Measurements from ENCODE around the gene KNDC1. TPM values are rescaled to one million over a fixed set of nuclear protein-coding genes. Genes with fewer than 3 reads are reported as not detected.

The KNDC1 gene
- polyA plus RNA-seq, 3 donors from 2014 or later = not detected

DNA sequence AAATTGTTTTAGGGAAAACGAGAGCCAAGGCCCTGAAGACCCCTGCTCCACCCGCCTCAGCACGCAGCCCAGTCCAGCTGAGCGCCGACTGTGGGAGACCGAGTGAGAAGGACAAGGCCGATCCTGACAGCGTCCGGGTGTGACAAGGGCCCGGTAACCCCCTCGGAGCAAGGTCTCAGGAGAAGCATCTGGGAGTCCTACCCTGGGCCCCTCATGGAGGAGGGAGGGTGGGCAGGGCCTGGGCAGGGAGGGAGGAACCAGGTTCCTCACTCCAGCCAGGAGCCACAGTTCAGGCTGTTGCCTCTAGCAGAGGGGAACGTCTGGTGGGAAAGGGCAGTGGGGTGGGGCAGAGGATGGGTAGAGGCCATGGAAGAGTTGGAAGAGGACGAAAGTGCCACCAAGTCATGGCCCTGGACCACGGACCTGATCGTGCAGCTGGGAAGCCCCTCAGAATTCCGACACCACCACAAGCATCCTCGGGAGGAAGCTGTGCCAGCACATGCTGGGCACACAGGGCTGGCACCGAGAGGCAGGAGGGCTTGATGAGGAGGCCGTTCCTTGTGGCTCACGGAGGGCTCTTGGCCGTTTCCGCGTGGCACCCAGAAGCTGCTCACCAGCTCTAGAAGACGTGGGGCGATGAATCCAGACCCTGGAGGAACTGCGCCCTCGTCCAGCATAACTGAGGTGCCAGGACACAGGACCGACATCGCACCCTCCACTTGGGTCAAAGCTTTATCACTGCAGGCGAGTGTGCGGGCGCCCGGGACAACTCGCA, 2.2 kb upstream of the KNDC1 start:
- Mint-ChIP-seq H3K4me3 (peak overlapping the region in 1 of 5 donors; percentile 21), H3K4me1 (no peaks in the 10 kb centered on the region), H3K36me3 (no peaks in the 10 kb centered on the region), H3K9me3 (no peaks in the 10 kb centered on the region), H3K27ac (no peak overlapping the region), H3K27me3 (ENCODE audit: low read depth in 3 of 3) (peaks cover 1 to 5% (median 4%) of the 10 kb centered on the region in 3 donors)
- DNase-seq = no peak

GRCh38 chr10:133158437-133158755, 1.6 kb upstream of the KNDC1 start:
- Mint-ChIP-seq H3K4me1 (no peaks in the 10 kb centered on the region), H3K27ac (no peak overlapping the region), H3K27me3 (ENCODE audit: low read depth in 3 of 3) (peaks cover 0 to 5% (median 4%) of the 10 kb centered on the region in 3 donors), H3K4me3 (peak overlapping the region in 1 of 5 donors; percentile 21), H3K36me3 (no peaks in the 10 kb centered on the region), H3K9me3 (no peaks in the 10 kb centered on the region)
- no peak for DNase-seq

- peak overlapping the region in 4 of 5 donors; percentile 32 to 50 (median 33) for H3K4me3 Mint-ChIP-seq
- H3K4me1 Mint-ChIP-seq = no peaks in the 10 kb centered on the region
- no peak overlapping the region for H3K27ac Mint-ChIP-seq
- H3K27me3 Mint-ChIP-seq (ENCODE audit: low read depth in 3 of 3) = peaks cover 0 to 5% (median 4%) of the 10 kb centered on the region in 3 donors
- no peaks in the 10 kb centered on the region for H3K9me3 Mint-ChIP-seq
- no peaks in the 10 kb centered on the region for H3K36me3 Mint-ChIP-seq
- no peak for DNase-seq
Observed at GRCh38 chr10:133158756-133159610, 1.0 kb upstream of the KNDC1 start.

DNA sequence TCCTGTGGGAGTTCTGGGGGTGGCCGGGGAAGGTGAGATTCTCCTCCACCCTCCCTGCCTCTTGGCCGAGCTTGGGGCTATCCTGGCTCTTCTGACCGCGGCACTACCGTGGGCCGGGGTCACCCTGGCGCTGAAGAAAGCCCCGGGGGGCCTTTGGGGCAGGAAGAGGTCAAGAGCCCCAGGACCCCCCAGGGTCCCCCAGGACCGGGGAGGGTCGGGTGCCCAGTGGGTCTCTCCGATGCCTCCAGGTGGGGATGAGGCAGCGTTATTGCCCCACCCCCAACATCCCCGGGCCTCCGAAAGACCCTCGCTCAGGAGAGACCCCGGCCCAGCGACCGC, 439 bp upstream of the KNDC1 start:
- no peak overlapping the region for H3K27ac Mint-ChIP-seq
- H3K4me1 Mint-ChIP-seq = no peaks in the 10 kb centered on the region
- no peaks in the 10 kb centered on the region for H3K9me3 Mint-ChIP-seq
- H3K27me3 Mint-ChIP-seq (ENCODE audit: low read depth in 3 of 3) = peaks cover 0 to 5% (median 4%) of the 10 kb centered on the region in 3 donors
- no peaks in the 10 kb centered on the region for H3K36me3 Mint-ChIP-seq
- no peak overlapping the region for H3K4me3 Mint-ChIP-seq
- no peak for DNase-seq

DNA sequence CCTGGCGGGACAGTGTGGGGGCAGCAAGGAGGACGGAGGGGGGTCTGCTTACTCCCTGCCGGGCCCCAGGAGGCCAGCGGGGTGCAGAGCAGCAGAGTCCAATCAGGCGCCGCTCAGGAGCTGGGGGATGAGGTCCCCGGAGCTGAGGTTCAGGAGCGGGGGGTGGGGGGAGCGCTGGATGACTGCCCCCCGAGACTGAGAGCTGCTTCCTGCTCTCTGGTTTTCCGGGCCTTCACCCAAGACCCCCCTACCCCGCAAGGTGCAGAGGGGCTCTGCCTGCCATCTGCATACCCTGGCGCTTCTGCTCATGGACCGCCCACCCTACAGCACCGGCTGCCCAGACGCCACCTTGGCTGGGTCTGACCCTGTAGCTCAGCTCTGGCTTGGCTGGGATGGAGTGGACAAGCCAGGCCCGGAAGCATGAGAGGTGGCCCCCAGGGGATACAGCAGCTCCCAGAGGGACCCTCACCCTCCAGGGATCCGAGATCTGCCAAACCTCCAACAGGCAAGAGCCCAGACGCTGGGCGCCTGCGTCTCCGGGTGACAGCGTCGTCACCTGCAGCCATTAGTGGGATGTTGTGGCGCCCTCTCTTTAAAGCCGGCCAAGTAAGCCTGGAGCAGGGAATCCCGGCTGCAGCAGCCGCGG, 930 bp downstream of the KNDC1 start:
- H3K27me3 Mint-ChIP-seq (ENCODE audit: low read depth in 3 of 3) = peaks cover 0 to 5% (median 3%) of the 10 kb centered on the region in 3 donors
- H3K27ac Mint-ChIP-seq = no peak overlapping the region
- H3K36me3 Mint-ChIP-seq = no peaks in the 10 kb centered on the region
- DNase-seq = no peak
- H3K4me1 Mint-ChIP-seq = no peaks in the 10 kb centered on the region
- H3K9me3 Mint-ChIP-seq = no peaks in the 10 kb centered on the region
- H3K4me3 Mint-ChIP-seq = peak overlapping the region; percentile 15 to 52 (median 48)

DNA sequence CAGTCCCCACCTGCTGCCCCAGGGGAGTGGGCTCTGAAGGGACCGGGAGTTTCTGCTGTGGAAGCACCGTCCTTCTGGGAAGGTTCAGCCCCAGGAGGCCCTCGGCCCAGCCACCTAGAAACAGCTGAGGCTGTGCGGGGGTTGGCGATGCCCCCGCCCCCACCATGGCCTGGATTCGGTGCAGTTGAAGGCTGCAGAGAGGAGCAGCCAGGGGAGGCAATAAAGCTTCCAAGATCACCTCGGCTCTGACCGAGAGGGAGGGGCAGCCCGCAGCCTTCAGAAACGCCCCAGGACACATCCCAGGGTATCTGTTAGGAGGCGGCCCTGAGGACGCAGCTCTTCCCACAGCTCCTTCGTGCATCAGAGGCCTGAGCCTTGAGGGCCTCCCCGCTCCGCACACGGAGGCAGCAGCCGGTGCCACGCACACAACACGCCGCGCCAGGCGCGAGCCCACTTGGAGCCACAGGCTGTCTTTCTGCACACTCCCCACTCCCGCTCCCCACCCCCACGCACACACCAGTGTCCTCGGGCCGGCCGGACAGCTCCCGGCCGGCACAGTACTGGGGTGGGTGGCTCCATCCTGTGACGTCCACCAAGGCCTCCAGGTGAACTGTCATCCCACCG, 1.6 kb downstream of the KNDC1 start:
- H3K27me3 Mint-ChIP-seq (ENCODE audit: low read depth in 3 of 3) = peaks cover 0 to 7% (median 3%) of the 10 kb centered on the region in 3 donors
- no peak for DNase-seq
- no peaks in the 10 kb centered on the region for H3K4me1 Mint-ChIP-seq
- no peaks in the 10 kb centered on the region for H3K36me3 Mint-ChIP-seq
- H3K4me3 Mint-ChIP-seq = no peak overlapping the region
- H3K9me3 Mint-ChIP-seq = peaks cover 0 to 3% (median 0%) of the 10 kb centered on the region in 6 donors
- H3K27ac Mint-ChIP-seq = no peak overlapping the region

DNA sequence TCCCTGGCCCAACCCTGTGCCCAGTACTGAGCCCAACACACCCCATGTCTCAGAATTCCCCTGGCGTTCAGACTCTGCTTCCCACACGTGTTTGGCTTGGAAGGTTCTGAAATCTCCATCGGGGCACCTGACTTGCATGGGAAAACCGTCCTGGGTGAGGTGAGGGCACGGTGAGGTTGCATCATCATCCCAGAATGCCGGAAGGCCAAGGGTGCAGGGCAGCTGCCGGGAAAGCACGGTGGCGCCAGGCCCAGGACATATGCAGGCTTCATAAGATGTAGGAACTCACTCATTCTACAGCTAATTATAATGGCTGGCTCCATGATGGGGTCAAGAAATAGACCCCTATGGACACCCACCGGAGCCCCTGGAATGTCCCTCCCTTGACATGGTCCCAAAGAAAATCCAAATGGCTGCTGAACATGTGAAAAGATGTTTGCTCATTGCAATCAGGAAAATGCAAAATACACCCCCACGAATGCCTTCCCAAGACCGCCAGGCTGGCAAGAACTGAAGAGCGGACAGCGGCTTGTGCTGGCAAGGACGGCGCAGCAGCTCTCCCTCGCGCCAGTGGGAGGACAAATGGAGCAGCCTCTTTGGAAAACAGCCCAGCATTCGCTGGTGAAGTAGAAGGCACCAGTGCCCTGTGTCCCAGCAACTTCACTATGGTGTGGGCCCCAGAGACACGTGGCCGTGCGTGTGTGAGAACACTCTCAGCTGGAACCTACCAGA, 2.3 kb downstream of the KNDC1 start:
- Mint-ChIP-seq H3K4me3 (peak overlapping the region in 1 of 5 donors; percentile 17), H3K9me3 (peaks cover 0 to 3% (median 0%) of the 10 kb centered on the region in 6 donors), H3K36me3 (no peaks in the 10 kb centered on the region), H3K4me1 (no peaks in the 10 kb centered on the region), H3K27ac (no peak overlapping the region), H3K27me3 (ENCODE audit: low read depth in 3 of 3) (peaks cover 0 to 7% (median 3%) of the 10 kb centered on the region in 3 donors)
- no peak for DNase-seq

- no peaks in the 10 kb centered on the region for H3K36me3 Mint-ChIP-seq
- H3K4me1 Mint-ChIP-seq = no peaks in the 10 kb centered on the region
- DNase-seq = no peak
- no peak overlapping the region for H3K27ac Mint-ChIP-seq
- H3K4me3 Mint-ChIP-seq = no peak overlapping the region
- peaks cover 0 to 3% (median 0%) of the 10 kb centered on the region in 6 donors for H3K9me3 Mint-ChIP-seq
- H3K27me3 Mint-ChIP-seq (ENCODE audit: low read depth in 3 of 3) = peaks cover 0 to 7% (median 3%) of the 10 kb centered on the region in 3 donors
Observed at GRCh38 chr10:133162910-133163856, 3.2 kb downstream of the KNDC1 start.

GRCh38 chr10:133163889-133164815, 4.1 kb downstream of the KNDC1 start:
- Mint-ChIP-seq H3K27ac (no peak overlapping the region), H3K27me3 (ENCODE audit: low read depth in 3 of 3) (peaks cover 0 to 7% (median 2%) of the 10 kb centered on the region in 3 donors), H3K9me3 (peaks cover 0 to 3% (median 0%) of the 10 kb centered on the region in 6 donors), H3K4me3 (no peak overlapping the region), H3K36me3 (no peaks in the 10 kb centered on the region), H3K4me1 (no peaks in the 10 kb centered on the region)
- no peak for DNase-seq

DNA sequence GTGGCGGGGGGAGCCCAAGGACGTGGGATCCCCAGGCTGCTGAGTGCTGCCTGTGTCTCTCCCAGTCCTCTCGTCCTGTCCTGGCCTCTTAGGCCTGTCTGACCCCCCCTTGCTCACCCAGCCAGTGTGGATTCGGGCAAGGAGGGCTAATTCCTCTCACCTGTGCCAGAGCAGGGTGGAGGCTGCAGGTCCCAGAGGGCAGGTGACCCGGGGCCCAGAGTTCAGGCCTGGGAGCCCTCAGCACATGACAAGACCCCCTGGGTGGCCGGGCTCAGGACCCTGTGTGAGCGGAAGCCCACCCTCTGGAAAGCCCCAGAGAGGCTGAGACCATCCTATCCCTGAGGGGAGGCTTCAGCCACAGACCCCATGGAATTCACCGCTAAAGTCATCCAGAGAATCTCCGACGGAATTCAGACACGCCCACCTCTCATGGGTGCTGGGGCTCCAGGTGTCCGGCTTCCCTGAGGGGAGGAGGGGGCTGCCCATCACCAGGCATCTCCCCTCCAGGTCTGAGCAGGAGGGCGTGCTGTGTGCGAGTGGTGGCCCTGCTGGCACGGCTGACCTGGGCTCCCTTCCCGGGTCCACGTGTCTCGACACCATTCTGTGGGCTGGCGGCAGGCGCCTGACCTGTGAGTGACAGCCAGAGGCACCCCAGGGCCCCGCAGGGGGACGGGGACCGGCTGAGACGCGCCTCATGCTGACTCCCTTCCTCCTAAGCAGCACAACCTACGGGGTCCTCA, 5.0 kb downstream of the KNDC1 start:
- H3K27me3 Mint-ChIP-seq (ENCODE audit: low read depth in 3 of 3) = peaks cover 0 to 7% (median 2%) of the 10 kb centered on the region in 3 donors
- H3K27ac Mint-ChIP-seq = no peak overlapping the region
- H3K4me1 Mint-ChIP-seq = no peaks in the 10 kb centered on the region
- no peak overlapping the region for H3K4me3 Mint-ChIP-seq
- no peak for DNase-seq
- H3K9me3 Mint-ChIP-seq = peaks cover 0 to 3% (median 0%) of the 10 kb centered on the region in 6 donors
- no peaks in the 10 kb centered on the region for H3K36me3 Mint-ChIP-seq
